Endodermal cell (in vitro differentiated cells): Measurements from ENCODE around the gene FBXL7. TPM values are rescaled to one million over a fixed set of nuclear protein-coding genes. Genes with fewer than 3 reads are reported as not detected.

Source experiments
- DNase-seq: peaks from one replicate; pipeline ENCODE4 v3.0.0-alpha.2; 2017
- H3K27ac ChIP-seq: 2 replicates; pipeline ENCODE4 v1.5.1; 2013; ENCODE audit warnings: mild to moderate bottlenecking, low read depth, low read length, moderate library complexity
- H3K27me3 ChIP-seq: 2 replicates; pipeline ENCODE4 v1.6.1; 2013; ENCODE audit warnings: mild to moderate bottlenecking, low read length, moderate library complexity; ENCODE audit not compliant: insufficient read depth, control insufficient read depth, poor library complexity, severe bottlenecking
- H3K36me3 ChIP-seq: 2 replicates; pipeline ENCODE4 v1.7.0; 2013; ENCODE audit warnings: mild to moderate bottlenecking, low read length, moderate library complexity; ENCODE audit not compliant: control insufficient read depth, insufficient read depth
- H3K4me1 ChIP-seq: one replicate; pipeline ENCODE4 v1.7.0; 2013; ENCODE audit warnings: low read length; ENCODE audit not compliant: control insufficient read depth, insufficient read depth
- H3K4me3 ChIP-seq: 2 replicates; pipeline ENCODE4 v1.5.1; 2013; ENCODE audit warnings: mild to moderate bottlenecking, low read length, moderate library complexity
- H3K9ac ChIP-seq: 2 replicates; pipeline ENCODE4 v1.6.1; 2013; ENCODE audit warnings: mild to moderate bottlenecking, low read length, moderate library complexity; ENCODE audit not compliant: poor library complexity, severe bottlenecking; ENCODE audit errors: extremely low read depth
- H3K9me3 ChIP-seq: 2 replicates; pipeline ENCODE4 v1.6.1; 2013; ENCODE audit warnings: mild to moderate bottlenecking, low read length, moderate library complexity; ENCODE audit not compliant: control insufficient read depth
- H3K27ac Mint-ChIP-seq: 2 replicates; pipeline ENCODE4 v1.8.0; 2020; ENCODE audit warnings: mixed read lengths
- H3K27me3 Mint-ChIP-seq: 2 replicates; pipeline ENCODE4 v1.8.0; 2021; ENCODE audit warnings: mild to moderate bottlenecking, mixed read lengths; ENCODE audit not compliant: insufficient read depth
- H3K36me3 Mint-ChIP-seq: 2 replicates; pipeline ENCODE4 v1.8.0; 2020; ENCODE audit warnings: low read depth, mixed read lengths
- H3K4me1 Mint-ChIP-seq: 2 replicates; pipeline ENCODE4 v1.8.0; 2020; ENCODE audit warnings: mixed read lengths
- H3K4me3 Mint-ChIP-seq: 2 replicates; pipeline ENCODE4 v1.8.0; 2020; ENCODE audit warnings: mild to moderate bottlenecking, moderate library complexity, mixed read lengths
- H3K9me3 Mint-ChIP-seq: 2 replicates; pipeline ENCODE4 v1.8.0; 2020; ENCODE audit warnings: mild to moderate bottlenecking, mixed read lengths
- CTCF ChIP-seq: fragments of 200-600 bp; sonication (generic); conservative IDR thresholded peaks from 2 replicates; pipeline ENCODE4 v1.5.0; 2021; ENCODE audit warnings: antibody characterized with exemption, mild to moderate bottlenecking
- WGBS, 2 experiments: methylation state at CpG; one replicate each; pipeline versions ENCODE4 v1.1.5 to v1.1.7; 2013; ENCODE audit warnings: missing lambda C conversion rate in 2 of 2, mixed read lengths in 1 of 2; ENCODE audit not compliant: insufficient coverage in 1 of 2, insufficient read length in 1 of 2; 5-methylcytosine and 5-hydroxymethylcytosine counted together
- total RNA-seq, 2 donors: library from RNA; stranded (reverse); fragmentation: NEBNext Ultra II Directional in 1 of 2; extraction: Animal tissue kit (Norgen Biotek cat#: 25700) in 1 of 2; gene quantifications; 2 replicates in 1 of 2; 3 replicates in 1 of 2; pipeline ENCODE4 v1.2.1, GENCODE V29; 2021

Gene FBXL7
- total RNA-seq, 2 donors from 2014 or later: 12.9 to 13.2 TPM

GRCh38 chr5:15943487-15943886 is 443.5 kb downstream of the FBXL7 start:
- Histone ChIP-seq H3K27me3 (no peaks in the 10 kb centered on the region), H3K4me3 (no peak overlapping the region), H3K9me3 (no peaks in the 10 kb centered on the region), H3K9ac (no peak overlapping the region), H3K27ac (no peak overlapping the region), H3K36me3 (no peaks in the 10 kb centered on the region), H3K4me1 (no peaks in the 10 kb centered on the region)
- TF ChIP-seq CTCF: no peak
- Mint-ChIP-seq H3K4me1 (peaks cover 6% of the 10 kb centered on the region), H3K36me3 (peaks cover 18% of the 10 kb centered on the region), H3K27ac (no peak overlapping the region), H3K4me3 (no peak overlapping the region), H3K27me3 (no peaks in the 10 kb centered on the region), H3K9me3 (no peaks in the 10 kb centered on the region)
- DNase-seq: no peak
- 79% methylated on average over 2 of the region's 2 CpGs; no CpG with 5 or more reads in 1 of the 2 experiments for WGBS, 2 experiments

- H3K36me3 ChIP-seq: no peaks in the 10 kb centered on the region
- no peaks in the 10 kb centered on the region for H3K27me3 ChIP-seq
- WGBS, 2 experiments: 95 to 100% methylated on average over 2 to 3 of the region's 3 CpGs
- TF ChIP-seq CTCF: no peak
- peaks cover 6% of the 10 kb centered on the region for H3K4me1 Mint-ChIP-seq
- DNase-seq: no peak
- no peak overlapping the region for H3K27ac Mint-ChIP-seq
- no peaks in the 10 kb centered on the region for H3K4me1 ChIP-seq
- H3K9me3 Mint-ChIP-seq: peaks cover 4% of the 10 kb centered on the region
- H3K27ac ChIP-seq: no peak overlapping the region
- H3K4me3 ChIP-seq: no peak overlapping the region
- H3K27me3 Mint-ChIP-seq: no peaks in the 10 kb centered on the region
- H3K4me3 Mint-ChIP-seq: no peak overlapping the region
- peaks cover 22% of the 10 kb centered on the region for H3K36me3 Mint-ChIP-seq
- no peaks in the 10 kb centered on the region for H3K9me3 ChIP-seq
- H3K9ac ChIP-seq: no peak overlapping the region
These were observed 446.0 kb downstream of the FBXL7 start for GRCh38 chr5:15946026-15946425.

- Mint-ChIP-seq H3K9me3 (peaks cover 4% of the 10 kb centered on the region), H3K4me1 (peaks cover 6% of the 10 kb centered on the region), H3K4me3 (no peak overlapping the region), H3K36me3 (peaks cover 20% of the 10 kb centered on the region), H3K27ac (no peak overlapping the region), H3K27me3 (no peaks in the 10 kb centered on the region)
- no peaks in the 10 kb centered on the region for H3K4me1 ChIP-seq
- no peak for TF ChIP-seq CTCF
- WGBS, 2 experiments: 88 to 92% methylated on average over 1 to 3 of the region's 3 CpGs
- H3K4me3 ChIP-seq: no peak overlapping the region
- no peak overlapping the region for H3K27ac ChIP-seq
- no peak for DNase-seq
- no peaks in the 10 kb centered on the region for H3K36me3 ChIP-seq
- no peaks in the 10 kb centered on the region for H3K9me3 ChIP-seq
- no peaks in the 10 kb centered on the region for H3K27me3 ChIP-seq
- H3K9ac ChIP-seq: no peak overlapping the region
These were observed 448.2 kb downstream of the FBXL7 start for GRCh38 chr5:15948190-15948589.
